GM12878 (cell line): ENCODE data around the gene VWA8. TPM values are rescaled to one million over a fixed set of nuclear protein-coding genes. Genes with fewer than 3 reads are reported as not detected.

Source experiments
- ATAC-seq: fragments of 200-7000 bp; cut with Tn5 transposase; 3 replicates; pipeline ENCODE4 v1.9.1; 2020; ENCODE audit warnings: mild to moderate bottlenecking, moderate library complexity
- BruUV-seq: library from RNA; stranded (reverse); fragments of 400-500 nt; replicated peaks from 2 replicates; lab custom pipeline; 2021; lab: Mats Ljungman, UMichigan
- CTCF ChIA-PET: fragments of 300-600 bp; sonication (Branson Sonifier 250); formaldehyde crosslinking; extraction: SDS; loops from one replicate; lab custom pipeline; 2021; ENCODE audit warnings: inconsistent platforms; lab: Yijun Ruan, JAX
- POLR2A ChIA-PET: fragments of 350-600 bp; formaldehyde crosslinking; extraction: SDS; loops from one replicate; lab custom pipeline; 2021; ENCODE audit warnings: inconsistent platforms; lab: Charles Lee
- RAD21 ChIA-PET: fragments of 300-600 bp; sonication (Branson Sonifier 250); formaldehyde crosslinking; loops from one replicate; lab custom pipeline; 2023; ENCODE audit warnings: antibody characterized with exemption; ENCODE audit not compliant: unreplicated experiment; lab: Charles Lee
- SMC1A ChIA-PET: fragments of 300-600 bp; sonication (Branson Sonifier 250); formaldehyde crosslinking; loops from one replicate; lab custom pipeline; 2023; ENCODE audit not compliant: unreplicated experiment, uncharacterized antibody; lab: Charles Lee
- DNase-seq: peaks from one replicate; pipeline ENCODE4 v3.0.0-alpha.2; 2011; ENCODE audit warnings: low read depth, low spot score
- FAIRE-seq: peaks from 3 replicates; lab custom pipeline; 2011; peaks lifted over from hg19 to GRCh38; lab: Jason Lieb, UNC
- H2AFZ ChIP-seq: 2 replicates; pipeline ENCODE4 v1.6.0; 2011; ENCODE audit warnings: low read depth, low read length, control low read depth; ENCODE audit not compliant: control insufficient read depth
- H3K27ac ChIP-seq: 2 replicates; pipeline ENCODE4 v1.5.1; 2011; ENCODE audit warnings: control low read depth; ENCODE audit not compliant: control insufficient read depth, insufficient read depth
- H3K27me3 ChIP-seq, 2 experiments: replicated peaks in 1 of 2; 2 replicates each; pipeline versions ENCODE4 v1.6.0 to v1.6.1; 2011; ENCODE audit warnings: low read length in 1 of 2; ENCODE audit not compliant: control insufficient read depth in 2 of 2, insufficient read depth in 2 of 2
- H3K36me3 ChIP-seq, 2 experiments: 2 replicates each; pipeline ENCODE4 v1.5.1; 2011; ENCODE audit warnings: low read length in 1 of 2; ENCODE audit not compliant: control insufficient read depth in 2 of 2, insufficient read depth in 2 of 2
- H3K4me1 ChIP-seq: 2 replicates; pipeline ENCODE4 v1.6.1; 2011; ENCODE audit warnings: mild to moderate bottlenecking, low read length, moderate library complexity, mixed read lengths; ENCODE audit not compliant: control insufficient read depth, insufficient read depth
- H3K4me2 ChIP-seq: 2 replicates; pipeline ENCODE4 v1.6.0; 2011; ENCODE audit warnings: control low read depth; ENCODE audit not compliant: control insufficient read depth, insufficient read depth
- H3K4me3 ChIP-seq: fragments of 200-600 bp; sonication (generic); 2 replicates; pipeline ENCODE4 v1.5.1; 2016
- H3K79me2 ChIP-seq: 2 replicates; pipeline ENCODE4 v1.6.0; 2011; ENCODE audit warnings: low read length; ENCODE audit not compliant: control insufficient read depth, insufficient read depth
- H3K9ac ChIP-seq: 2 replicates; pipeline ENCODE4 v1.8.0; 2011; ENCODE audit warnings: low read length, control low read depth, mixed read lengths; ENCODE audit not compliant: control insufficient read depth, insufficient read depth
- H3K9me3 ChIP-seq: replicated peaks from 3 replicates; pipeline ENCODE4 v1.5.1; 2011; ENCODE audit warnings: mild to moderate bottlenecking, low read length; ENCODE audit not compliant: control insufficient read depth, insufficient read depth
- H4K20me1 ChIP-seq: 2 replicates; pipeline ENCODE4 v1.6.0; 2011; ENCODE audit not compliant: control insufficient read depth, insufficient read depth
- BACH1 ChIP-seq: fragments of 450-650 bp; IDR thresholded peaks from 2 replicates; pipeline ENCODE4 v1.6.1; 2017; ENCODE audit warnings: mild to moderate bottlenecking, borderline replicate concordance
- EZH2 ChIP-seq: IDR thresholded peaks from 2 replicates; pipeline ENCODE4 v1.6.1; 2012; ENCODE audit warnings: low read depth, mild to moderate bottlenecking, control low read depth, inconsistent platforms, low read length, borderline replicate concordance; ENCODE audit not compliant: control insufficient read depth
- FOXK2 ChIP-seq: fragments of 450-650 bp; IDR thresholded peaks from 2 replicates; pipeline ENCODE4 v1.6.1; 2017; ENCODE audit warnings: mild to moderate bottlenecking, moderate library complexity
- FOXM1 ChIP-seq: IDR thresholded peaks from 2 replicates; pipeline ENCODE4 v1.6.1; 2012; ENCODE audit warnings: low read depth, mild to moderate bottlenecking, inconsistent platforms, low read length, moderate library complexity
- HDAC6 ChIP-seq: fragments of 200-600 bp; sonication (generic); IDR thresholded peaks from one replicate; pipeline ENCODE4 v1.8.0; 2017; ENCODE audit warnings: antibody characterized with exemption; ENCODE audit not compliant: unreplicated experiment
- IKZF1 ChIP-seq: fragments of 450-650 bp; conservative IDR thresholded peaks from 2 replicates; pipeline ENCODE4 v1.6.1; 2017; ENCODE audit warnings: antibody characterized with exemption, mild to moderate bottlenecking
- KAT2A ChIP-seq: conservative IDR thresholded peaks from 2 replicates; pipeline ENCODE4 v1.6.1; 2011; ENCODE audit warnings: low read depth, low read length; ENCODE audit not compliant: control insufficient read depth
- MXI1 ChIP-seq: fragments of 150-350 bp; IDR thresholded peaks from 2 replicates; pipeline ENCODE4 v1.6.1; 2011; ENCODE audit warnings: low read depth, mild to moderate bottlenecking, inconsistent platforms, low read length, improper control_type of control experiment
- NFIC ChIP-seq: IDR thresholded peaks from 2 replicates; pipeline ENCODE4 v1.6.1; 2012; ENCODE audit warnings: low read depth, mild to moderate bottlenecking, inconsistent platforms, low read length, moderate library complexity
- NFYA ChIP-seq: IDR thresholded peaks from 2 replicates; pipeline ENCODE4 v1.6.1; 2011; ENCODE audit warnings: low read depth, mild to moderate bottlenecking, low read length, improper control_type of control experiment, borderline replicate concordance
- NKRF ChIP-seq: fragments of 450-650 bp; conservative IDR thresholded peaks from 2 replicates; pipeline ENCODE4 v1.6.1; 2017; ENCODE audit warnings: mild to moderate bottlenecking, moderate library complexity
- SMAD1 ChIP-seq: fragments of 450-650 bp; IDR thresholded peaks from 2 replicates; pipeline ENCODE4 v1.6.1; 2018; ENCODE audit warnings: mild to moderate bottlenecking, low read depth; ENCODE audit not compliant: partially characterized antibody
- SMAD5 ChIP-seq: IDR thresholded peaks from 2 replicates; pipeline ENCODE4 v1.6.1; 2016; ENCODE audit warnings: antibody characterized with exemption, low read depth
- STAT3 ChIP-seq: IDR thresholded peaks from 2 replicates; pipeline ENCODE4 v1.6.1; 2011; ENCODE audit warnings: low read depth, low read length, improper control_type of control experiment
- SUZ12 ChIP-seq: fragments of 200-600 bp; sonication (generic); IDR thresholded peaks from one replicate; pipeline ENCODE4 v1.6.1; 2018; ENCODE audit warnings: antibody characterized with exemption, mild to moderate bottlenecking; ENCODE audit not compliant: unreplicated experiment
- ZNF207 ChIP-seq: fragments of 450-650 bp; IDR thresholded peaks from 2 replicates; pipeline ENCODE4 v1.6.1; 2014; ENCODE audit warnings: antibody characterized with exemption, mild to moderate bottlenecking, borderline replicate concordance
- WGBS: methylation state at CpG from one replicate; pipeline ENCODE4 v1.1.6; 2016; ENCODE audit warnings: low lambda C conversion rate; ENCODE audit not compliant: insufficient replicate concordance, insufficient coverage; ENCODE audit errors: missing lambda C conversion rate; 5-methylcytosine and 5-hydroxymethylcytosine counted together
- in situ Hi-C: fragments of 300-500 bp; cut with MboI; formaldehyde crosslinking; loops from 9 replicates; pipeline ENCODE4 v1.14.3; 2018; ENCODE audit warnings: mixed read lengths
- intact Hi-C: fragments of 100-400 bp; cut with micrococcal nuclease; formaldehyde crosslinking; loops from one replicate; pipeline ENCODE4 v1.14.2; 2022; ENCODE audit not compliant: unreplicated experiment
- polyA plus RNA-seq, 11 experiments: library from polyadenylated mRNA; depleted of rRNA in 4 of 11; unstranded in 6 of 11; stranded (reverse) in 5 of 11; fragments of >200 nt; fragmentation: Nextera tagmentation in 4 of 11; fragmentation: Illumina TruSeq in 1 of 11; extraction: Ambion mirVana in 4 of 11; extraction: Trizol in 1 of 11; gene quantifications; 1 replicate in 1 of 11; 2 replicates in 10 of 11; pipeline versions ENCODE4 v1.2.1 to v1.2.3, GENCODE V29; 2011 to 2016; ENCODE audit warnings: inconsistent platforms in 2 of 11, missing spikeins in 2 of 11, low read depth in 1 of 11
- total RNA-seq, 4 experiments: library from RNA; depleted of rRNA in 3 of 4; stranded (reverse); fragments of >200 nt in 3 of 4; fragmentation: Illumina TruSeq in 1 of 4; extraction: Trizol in 1 of 4; gene quantifications; 2 replicates each; pipeline versions ENCODE4 v1.2.1 to v1.2.3, GENCODE V29; 2013 to 2021

Gene VWA8
- total and polyA plus RNA-seq, 10 of the 15 experiments (the other 5 are each of a cell fraction or from before 2014, with no cell fraction given): 3.0 to 21.8 (median 13.5) TPM

DNA sequence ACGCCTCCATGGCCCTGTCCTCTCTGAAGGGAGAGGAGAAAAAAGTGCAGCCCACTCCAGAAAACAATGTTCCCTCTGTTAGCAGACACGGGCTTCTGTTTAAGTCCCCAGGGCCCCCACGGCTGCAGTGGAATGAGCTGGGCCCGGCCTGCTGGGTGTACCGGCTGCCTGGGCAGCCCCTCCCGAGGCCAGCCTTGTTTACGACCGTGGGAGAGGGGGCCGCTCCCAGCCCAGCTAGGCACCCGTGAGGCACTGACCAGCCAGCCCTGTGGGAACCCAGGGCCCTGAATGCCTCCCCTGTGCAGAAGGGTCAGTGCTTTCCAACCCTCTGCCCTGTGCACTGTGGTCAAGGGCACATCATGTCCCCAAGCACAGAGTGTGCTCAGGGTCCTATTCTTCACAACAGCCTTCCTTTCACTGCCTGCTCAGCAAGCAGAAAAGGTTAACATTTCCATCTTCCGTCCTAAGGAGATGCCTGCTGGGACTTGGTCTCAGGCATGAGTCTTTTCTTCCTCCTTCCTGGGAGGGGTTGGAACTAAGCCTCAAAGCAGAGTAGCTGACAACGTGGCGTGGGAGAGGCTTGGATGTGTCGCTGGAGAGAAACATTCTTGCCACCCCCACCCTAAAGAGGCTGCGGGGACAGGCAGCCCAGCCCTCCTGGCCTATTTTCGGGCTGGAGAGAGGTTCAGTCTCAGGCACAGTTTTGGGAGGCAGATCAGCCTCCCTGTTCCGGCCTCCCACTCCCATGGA lies 413.5 kb downstream of the VWA8 start:
- BruUV-seq: no TSS peak
- no peak overlapping the region for H2AFZ ChIP-seq
- in situ Hi-C loops: no loop called here

More for the DNA sequence above, 413.5 kb downstream of the VWA8 start:
- ChIA-PET RAD21 (no interaction called here), POLR2A (no interaction called here), CTCF (no interaction called here), SMC1A (no interaction called here)
- Histone ChIP-seq H3K27me3 (no peaks in the 10 kb centered on the region), H3K9ac (no peak overlapping the region), H3K9me3 (no peaks in the 10 kb centered on the region; the same call in 2 of the 3 replicates), H3K4me1 (no peaks in the 10 kb centered on the region), H3K79me2 (no peaks in the 10 kb centered on the region), H3K27ac (no peak overlapping the region), H3K4me3 (no peak overlapping the region), H3K36me3 (no peaks in the 10 kb centered on the region), H4K20me1 (no peaks in the 10 kb centered on the region), H3K4me2 (no peak overlapping the region)
- 62% methylated on average over 17 of the region's 17 CpGs for WGBS
- no peak for FAIRE-seq
- TF ChIP-seq ZNF207: no peak
- TF ChIP-seq NKRF: no peak
- no peak for TF ChIP-seq EZH2
- no peak for TF ChIP-seq SMAD1
- TF ChIP-seq KAT2A: no peak
- TF ChIP-seq SMAD5: no peak
- no peak for TF ChIP-seq STAT3
- TF ChIP-seq SUZ12: no peak
- TF ChIP-seq BACH1: no peak
- no peak for TF ChIP-seq FOXK2
- TF ChIP-seq NFYA: no peak
- no peak for TF ChIP-seq NFIC
- no peak for TF ChIP-seq FOXM1
- TF ChIP-seq HDAC6: no peak
- TF ChIP-seq IKZF1: no peak
- TF ChIP-seq MXI1: no peak
- intact Hi-C loops: no loop called here
- no peak for DNase-seq
- ATAC-seq: no peak
